Measurements from ENCODE around the gene MVB12B.

DNA sequence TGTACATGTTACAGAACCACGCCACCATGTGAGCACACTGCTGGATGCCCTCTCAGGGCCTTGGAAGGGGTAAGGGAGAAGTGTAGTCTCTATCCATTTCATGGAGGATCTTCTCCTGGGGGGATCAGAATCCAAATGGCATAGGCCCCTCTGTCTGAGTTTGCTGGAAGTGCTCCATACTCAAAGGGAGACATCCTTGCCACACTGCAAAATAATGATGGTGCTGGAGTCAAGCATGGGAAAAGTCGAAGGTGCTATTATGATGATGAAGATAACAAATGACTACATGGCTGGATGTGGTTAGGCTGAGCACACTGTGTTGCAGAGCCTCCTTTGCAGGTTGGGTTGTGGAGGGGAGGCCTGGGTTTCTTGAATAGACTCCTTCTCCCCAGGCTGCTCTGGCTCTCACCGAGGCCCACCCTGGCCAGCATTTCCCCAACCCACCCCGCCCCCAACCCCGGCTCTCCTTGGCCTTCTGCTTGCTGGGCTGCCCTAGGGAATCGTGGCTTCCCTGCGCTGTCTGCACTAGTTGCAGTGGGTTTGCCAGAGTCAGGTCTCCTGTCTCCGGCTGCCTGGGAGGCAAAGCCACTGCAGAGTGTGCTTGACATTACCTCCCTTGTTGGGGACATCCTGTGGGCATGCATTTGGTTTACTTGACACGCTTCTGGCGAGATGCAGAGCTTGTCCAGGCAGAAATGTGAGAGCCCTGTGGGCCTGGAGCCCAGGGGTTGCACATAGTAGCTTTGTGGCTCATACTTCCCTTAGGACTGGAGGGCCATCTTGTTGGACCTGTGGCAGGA is 3.0 kb downstream of the MVB12B start:
- TF ChIP-seq, protein P1, sequence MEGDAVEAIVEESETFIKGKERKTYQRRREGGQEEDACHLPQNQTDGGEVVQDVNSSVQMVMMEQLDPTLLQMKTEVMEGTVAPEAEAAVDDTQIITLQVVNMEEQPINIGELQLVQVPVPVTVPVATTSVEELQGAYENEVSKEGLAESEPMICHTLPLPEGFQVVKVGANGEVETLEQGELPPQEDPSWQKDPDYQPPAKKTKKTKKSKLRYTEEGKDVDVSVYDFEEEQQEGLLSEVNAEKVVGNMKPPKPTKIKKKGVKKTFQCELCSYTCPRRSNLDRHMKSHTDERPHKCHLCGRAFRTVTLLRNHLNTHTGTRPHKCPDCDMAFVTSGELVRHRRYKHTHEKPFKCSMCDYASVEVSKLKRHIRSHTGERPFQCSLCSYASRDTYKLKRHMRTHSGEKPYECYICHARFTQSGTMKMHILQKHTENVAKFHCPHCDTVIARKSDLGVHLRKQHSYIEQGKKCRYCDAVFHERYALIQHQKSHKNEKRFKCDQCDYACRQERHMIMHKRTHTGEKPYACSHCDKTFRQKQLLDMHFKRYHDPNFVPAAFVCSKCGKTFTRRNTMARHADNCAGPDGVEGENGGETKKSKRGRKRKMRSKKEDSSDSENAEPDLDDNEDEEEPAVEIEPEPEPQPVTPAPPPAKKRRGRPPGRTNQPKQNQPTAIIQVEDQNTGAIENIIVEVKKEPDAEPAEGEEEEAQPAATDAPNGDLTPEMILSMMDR (IDR thresholded peaks at IDR 0.05; ENCODE audit: insufficient read depth, low read depth, low read length): no peak
- TF ChIP-seq EZH2 (IDR thresholded peaks at IDR 0.05; ENCODE audit: insufficient read depth, low read length): no peak

All from astrocyte (in vitro differentiated cells and primary cell).